ENCODE measurements around the gene RNF157.
"Not testable (repeated sequence)": the region's sequence is repeated elsewhere in the genome, so short reads cannot be mapped to it uniquely, and the experiment has no call there.

RNF157 gene

DNA sequence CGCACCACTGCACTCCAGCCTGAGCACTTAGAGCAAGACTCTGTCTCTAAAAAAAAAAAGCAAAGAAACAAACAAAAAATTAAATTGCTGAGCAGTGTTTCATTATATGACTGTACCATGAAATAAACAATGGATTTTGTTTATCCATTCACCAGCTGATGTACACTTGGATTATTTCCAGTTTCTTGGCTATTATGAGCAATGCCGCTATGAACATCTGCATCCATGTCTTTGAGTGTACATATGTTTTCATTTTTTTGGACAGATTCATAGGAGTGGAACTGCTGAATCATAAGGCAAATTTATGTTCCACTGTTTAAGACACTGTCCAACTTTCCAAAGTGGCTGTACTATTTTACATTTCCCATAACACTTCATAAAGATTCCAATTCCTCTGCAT is 8.0 kb downstream of the RNF157 start:
- DNase-seq = no peak

- not testable (repeated sequence) for DNase-seq
Observed at GRCh38 chr17:76226749-76227148, 13.5 kb downstream of the RNF157 start.

DNA sequence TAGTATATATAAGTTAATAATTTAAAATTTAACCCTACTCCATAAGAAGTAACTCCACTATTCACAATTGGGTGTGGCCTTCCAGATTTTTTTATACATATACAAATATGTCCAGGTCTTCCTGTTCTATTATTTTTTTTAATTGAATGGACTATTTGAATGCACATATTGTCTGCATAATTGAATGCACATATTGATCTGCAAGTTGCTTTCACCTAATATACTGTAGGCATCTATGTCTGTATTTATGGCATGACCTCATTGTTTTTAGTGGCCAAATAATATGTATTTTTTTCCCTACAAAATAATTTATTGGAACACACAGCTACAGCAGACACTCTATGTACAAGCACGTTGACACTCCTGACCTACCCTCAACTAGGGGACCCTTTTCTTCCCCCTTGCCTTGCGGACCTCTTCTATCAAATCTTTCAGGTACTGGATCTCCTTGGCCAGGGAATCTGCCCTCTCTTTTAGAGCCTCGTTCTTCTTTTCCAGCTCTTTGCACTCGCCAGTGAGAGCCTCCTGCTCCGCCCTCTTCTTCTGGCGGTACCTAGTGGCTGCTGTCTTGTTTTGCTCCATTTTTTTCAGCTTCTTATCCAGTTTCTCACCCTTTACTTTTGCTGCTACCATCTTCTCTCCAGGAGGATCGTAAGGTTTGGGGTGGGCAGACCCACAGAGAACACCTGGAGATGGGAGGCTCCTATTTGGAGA is 14.8 kb downstream of the RNF157 start:
- not testable (repeated sequence) for DNase-seq

DNA sequence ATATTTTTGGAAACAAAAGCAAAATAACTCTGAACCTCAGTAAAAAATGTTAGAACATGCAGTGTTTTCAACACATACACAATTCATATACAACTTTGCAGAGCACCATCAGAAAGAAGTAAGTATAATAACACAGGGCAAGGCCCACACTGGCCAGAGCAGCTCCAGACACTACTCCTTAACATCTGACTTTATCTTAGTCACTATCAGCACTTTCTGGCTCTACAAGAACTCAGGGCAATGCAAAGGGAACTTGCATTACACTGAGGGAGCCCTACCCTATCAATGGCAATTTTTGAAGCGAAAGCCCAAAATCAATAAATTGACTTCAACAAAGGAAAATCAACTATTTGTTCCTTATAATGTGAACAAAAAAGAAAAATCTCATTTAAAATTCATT is 16.5 kb downstream of the RNF157 start:
- no peak for DNase-seq

DNA sequence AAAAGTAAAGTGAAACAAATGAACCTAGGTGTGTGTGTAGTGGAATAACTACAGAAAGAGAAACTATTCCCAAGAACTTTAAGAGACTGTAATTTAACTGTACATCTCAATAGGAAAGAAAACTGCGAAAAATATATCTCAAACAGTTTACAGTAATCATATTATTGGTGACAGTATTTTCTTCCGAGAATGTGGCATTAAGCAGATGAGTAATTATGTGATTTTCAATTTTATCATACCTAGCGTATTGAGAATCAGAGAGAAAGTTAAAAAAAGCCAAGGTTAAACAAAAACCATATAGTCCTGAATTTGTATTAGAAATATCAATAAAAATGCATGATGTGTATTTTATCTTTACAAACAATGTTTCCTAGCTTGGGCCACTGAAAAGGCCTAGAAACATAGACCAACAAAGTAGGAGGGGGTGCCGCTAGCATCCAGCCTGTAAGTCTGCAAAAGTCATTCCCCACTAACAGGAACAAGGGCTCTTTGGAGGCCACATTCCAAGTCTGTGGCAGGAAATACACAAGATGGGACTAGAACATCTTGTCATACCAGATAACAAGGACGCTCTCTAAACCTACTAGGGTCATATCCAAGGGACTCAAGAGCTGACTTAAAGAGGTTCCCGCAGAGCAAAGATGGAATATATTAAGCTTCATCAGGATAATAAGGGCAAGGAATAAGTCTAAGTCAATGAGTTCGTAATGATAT is 20.5 kb downstream of the RNF157 start:
- no peak for DNase-seq

DNA sequence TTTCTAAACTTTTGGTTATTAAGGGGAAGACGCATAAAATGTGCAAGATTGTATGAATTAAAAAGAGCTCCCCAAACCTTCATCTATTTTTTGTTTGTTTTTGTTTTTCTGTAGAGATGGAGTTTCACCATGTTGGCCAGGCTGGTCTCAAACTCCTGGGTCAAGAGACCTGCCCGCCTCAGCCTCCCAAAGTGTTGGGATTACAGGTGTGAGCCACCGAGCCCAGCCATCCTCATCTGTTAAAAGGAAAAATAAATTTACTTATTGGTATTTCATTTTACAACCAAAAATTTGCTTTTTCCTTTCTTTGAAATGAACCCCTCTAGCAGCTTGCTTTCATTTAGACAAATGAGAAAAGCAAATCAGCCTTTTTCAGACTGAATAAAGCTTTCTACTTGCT is 23.2 kb downstream of the RNF157 start:
- no peak for DNase-seq

- DNase-seq = no peak
Observed at GRCh38 chr17:76213491-76213890, 26.8 kb downstream of the RNF157 start.

GRCh38 chr17:76208120-76208519 is 32.2 kb downstream of the RNF157 start:
- DNase-seq = no peak

DNA sequence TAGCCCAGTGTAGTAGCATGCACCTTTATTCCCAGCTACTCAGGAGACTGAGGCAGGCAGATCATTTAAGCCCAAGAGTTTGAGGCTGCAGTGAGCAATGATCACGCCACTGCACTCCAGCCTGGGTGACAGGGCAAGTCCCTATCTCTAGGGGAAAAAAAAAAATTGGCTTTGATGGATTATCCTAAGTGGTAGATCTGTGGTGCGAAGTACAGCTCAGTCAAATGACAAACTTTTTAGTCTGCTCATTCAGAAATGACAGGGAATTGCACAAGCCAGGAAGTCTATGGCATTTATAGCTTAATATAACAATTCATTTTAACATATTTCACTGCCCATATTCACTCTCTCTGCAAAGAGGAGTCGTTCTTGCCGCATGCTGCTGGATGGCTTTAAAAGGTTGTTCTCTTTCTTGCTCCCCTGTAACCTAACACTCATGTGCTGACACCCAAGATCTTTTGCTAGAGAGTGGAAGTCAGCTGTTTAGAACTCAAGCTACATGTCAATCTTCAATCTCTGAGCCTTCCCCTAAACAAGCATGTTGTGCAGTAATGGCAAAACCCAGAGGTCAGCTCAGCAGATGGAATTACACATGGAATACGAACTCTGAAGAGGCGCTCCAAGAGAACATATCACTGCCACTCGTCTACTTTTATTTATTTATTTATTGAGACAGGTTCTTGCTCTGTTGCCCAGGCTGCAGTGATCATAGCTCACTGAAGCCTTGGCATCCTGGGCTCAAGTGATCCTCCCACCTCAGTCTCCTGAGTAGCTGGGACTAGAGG is 32.8 kb downstream of the RNF157 start:
- DNase-seq = no peak

DNA sequence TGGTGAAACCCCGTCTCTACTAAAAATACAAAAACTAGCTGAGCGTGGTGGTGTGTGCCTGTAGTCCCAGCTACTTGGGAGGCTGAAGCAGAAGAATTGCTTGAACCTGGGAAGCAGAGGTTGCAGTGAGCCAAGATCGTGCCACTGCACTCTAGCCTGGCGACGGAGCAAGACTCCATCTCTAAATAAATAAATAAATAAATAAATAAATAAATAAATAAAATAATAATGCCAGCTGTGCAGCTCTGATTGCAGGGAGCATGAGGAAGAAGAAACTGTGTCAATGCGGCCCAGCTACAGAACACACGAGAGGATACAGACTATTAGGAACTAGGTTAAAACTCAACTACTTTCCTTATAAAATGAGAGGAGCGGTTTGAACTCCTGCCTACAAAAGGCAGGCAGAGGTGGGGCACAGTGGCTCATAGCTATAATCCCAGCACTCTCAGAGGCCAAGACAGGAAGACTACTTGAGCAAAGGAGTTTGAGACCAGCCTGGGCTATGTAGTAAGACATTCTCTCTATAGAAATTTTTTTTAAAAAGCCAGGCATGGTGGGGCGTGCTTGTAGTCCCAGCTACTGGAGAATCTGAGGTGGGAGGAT is 34.6 kb downstream of the RNF157 start:
- DNase-seq = not testable (repeated sequence)

- DNase-seq = no peak
Observed at GRCh38 chr17:76204277-76204676, 36.0 kb downstream of the RNF157 start.

GRCh38 chr17:76200354-76200753 is 39.9 kb downstream of the RNF157 start:
- DNase-seq = no peak

- no peak for DNase-seq
Observed at GRCh38 chr17:76199469-76199868, 40.8 kb downstream of the RNF157 start.

DNA sequence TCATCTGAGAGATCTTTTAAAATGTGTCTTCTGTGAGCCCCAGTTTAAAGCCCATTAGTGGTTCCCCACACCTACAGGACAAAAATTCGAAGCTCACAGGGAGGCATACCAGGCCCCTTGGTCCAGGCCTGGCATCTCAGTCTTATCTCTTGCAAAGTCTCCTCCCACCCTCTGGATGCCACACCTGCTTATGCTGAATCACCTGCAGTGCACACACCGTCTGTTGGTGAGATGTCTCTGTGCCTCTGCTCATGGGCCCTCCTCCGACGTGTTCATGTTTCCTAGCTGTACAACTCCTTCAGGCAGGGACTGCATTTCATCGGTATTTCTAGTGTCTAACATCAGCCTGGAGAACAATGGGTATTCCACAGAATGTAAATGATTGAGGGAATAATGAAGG is 41.6 kb downstream of the RNF157 start:
- no peak for DNase-seq

- no peak for DNase-seq
Observed at GRCh38 chr17:76197911-76198310, 42.4 kb downstream of the RNF157 start.

- DNase-seq = no peak
Observed at GRCh38 chr17:76196675-76197074, 43.6 kb downstream of the RNF157 start.

GRCh38 chr17:76195281-76196096 is 44.8 kb downstream of the RNF157 start:
- no peak for DNase-seq

GRCh38 chr17:76193591-76193990 is 46.7 kb downstream of the RNF157 start:
- no peak for DNase-seq

DNA sequence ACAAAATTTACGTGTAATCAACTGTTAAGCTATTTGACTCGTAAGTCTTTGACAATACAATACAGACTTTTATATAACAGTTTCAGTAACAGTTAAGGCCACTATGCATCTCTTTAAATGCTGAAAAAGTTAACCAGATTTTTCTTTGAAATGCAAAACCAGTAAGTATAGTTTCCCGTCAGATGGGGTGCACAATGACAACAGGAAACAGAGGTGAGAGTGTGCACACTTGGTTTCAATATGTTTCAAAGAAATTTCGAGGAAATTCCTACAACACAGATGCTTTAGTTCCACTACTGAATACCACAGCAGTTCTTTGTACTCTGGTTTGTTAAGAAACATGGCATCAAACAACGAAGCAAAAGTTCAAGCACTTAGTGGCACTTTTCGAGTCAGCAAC is 48.4 kb downstream of the RNF157 start:
- no peak for DNase-seq

- DNase-seq = no peak
Observed at GRCh38 chr17:76189741-76190140, 50.6 kb downstream of the RNF157 start.

DNA sequence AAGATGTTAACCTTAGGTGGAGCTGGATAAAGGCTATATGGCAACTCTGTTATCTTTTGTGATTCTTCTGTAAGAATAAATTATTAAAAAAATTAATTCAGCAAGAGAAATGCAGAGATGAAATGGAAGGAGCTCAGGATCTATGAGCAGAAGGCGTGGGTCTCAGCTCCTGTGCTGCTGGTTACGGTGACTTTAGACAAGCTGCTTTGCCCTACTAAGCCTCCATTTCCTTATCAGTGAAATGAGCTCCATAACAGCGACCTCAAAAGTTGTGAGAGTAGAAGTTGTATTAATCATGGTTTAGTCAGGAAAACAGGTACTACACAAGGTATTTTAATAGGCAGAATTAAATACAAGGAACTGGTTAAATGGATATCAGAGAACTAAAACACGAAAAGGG is 51.0 kb downstream of the RNF157 start:
- no peak for DNase-seq

DNA sequence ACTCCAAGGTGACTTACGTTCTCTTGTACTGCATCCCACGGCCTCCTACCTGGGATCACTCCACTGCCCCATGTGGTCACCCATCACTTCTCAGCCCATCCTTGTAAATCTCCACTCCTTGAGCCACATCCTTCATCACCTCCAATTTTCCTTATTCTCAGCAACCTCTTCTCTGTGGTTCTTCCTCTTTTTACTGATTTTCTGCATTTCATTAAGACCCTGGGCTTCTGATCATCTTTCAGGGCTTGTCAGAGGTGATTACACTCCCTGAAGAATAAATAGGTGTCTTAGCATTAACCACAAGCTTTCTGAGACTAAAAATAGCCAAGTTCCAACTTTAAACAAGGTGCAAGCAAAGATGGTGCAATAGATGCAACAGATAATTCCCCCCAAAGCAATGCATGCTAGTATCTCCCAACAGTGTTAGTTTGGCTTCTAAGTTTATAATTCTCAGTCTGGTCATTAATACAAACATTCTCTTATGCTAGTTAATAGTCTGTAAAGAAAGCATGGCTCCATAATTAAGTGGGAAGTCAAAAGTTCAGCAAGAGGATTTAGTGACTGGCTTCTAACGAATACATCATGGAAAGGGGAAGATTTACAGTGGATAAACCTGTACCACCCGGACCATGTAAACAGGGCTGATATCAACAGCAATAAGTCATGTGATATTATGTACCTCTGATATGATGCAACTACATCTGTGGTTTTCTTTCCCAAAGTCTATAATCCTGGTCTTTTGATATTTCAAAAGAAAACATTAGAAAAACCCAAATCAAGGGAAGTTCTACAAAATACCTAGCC is 51.9 kb downstream of the RNF157 start:
- DNase-seq = no peak
